SKM-1 treated with dmso at 0.1 percent for 144 hours (cell line): ENCODE data around the gene NOP9.
"Not testable (repeated sequence)": the region's sequence is repeated elsewhere in the genome, so short reads cannot be mapped to it uniquely, and the experiment has no call there.

ENCODE experiments used
- DNase-seq: peaks from one replicate; lab custom pipeline; 2025; ENCODE audit not compliant: unreplicated experiment; lab: John Stamatoyannopoulos, UW

Gene NOP9

DNA sequence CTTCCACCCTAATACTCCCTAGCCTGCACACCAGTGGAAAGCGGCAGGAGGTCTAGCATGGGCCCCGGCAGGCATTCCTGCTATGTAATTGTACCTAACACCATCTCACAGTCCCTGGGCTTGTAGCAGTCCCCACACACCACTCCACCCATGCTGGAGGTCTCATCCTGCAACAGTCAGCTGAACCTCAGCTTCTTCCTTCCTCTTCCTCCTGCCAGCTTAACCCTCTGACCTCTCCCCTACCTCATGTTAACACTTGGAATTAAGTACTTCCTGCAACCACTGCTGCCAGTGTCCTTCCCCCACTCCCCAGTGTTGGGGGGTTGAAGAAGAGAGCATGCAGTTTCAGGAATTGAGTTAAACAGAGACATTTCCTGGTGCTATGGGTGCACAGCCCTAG lies 27.7 kb downstream of the NOP9 start:
- DNase-seq, result peak; percentile 74

DNA sequence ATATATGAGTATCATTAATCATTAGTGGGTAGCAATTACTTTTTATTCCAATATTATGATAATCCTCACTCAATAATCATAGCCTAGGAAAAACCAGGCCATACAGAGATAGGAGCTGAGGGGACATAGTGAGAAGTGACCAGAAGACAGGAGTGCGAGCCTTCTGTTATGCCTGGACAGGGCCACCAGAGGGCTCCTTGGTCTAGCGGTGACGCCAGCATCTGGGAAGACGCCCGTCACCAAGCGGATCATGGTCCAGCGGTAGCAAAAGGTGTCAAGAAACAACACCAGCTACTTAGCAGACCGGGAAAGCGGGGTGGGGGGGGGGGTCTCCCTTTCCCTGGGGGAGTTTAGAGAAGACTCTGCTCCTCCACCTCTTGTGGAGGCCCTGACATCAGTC lies 28.3 kb downstream of the NOP9 start:
- DNase-seq, result not testable (repeated sequence)

DNA sequence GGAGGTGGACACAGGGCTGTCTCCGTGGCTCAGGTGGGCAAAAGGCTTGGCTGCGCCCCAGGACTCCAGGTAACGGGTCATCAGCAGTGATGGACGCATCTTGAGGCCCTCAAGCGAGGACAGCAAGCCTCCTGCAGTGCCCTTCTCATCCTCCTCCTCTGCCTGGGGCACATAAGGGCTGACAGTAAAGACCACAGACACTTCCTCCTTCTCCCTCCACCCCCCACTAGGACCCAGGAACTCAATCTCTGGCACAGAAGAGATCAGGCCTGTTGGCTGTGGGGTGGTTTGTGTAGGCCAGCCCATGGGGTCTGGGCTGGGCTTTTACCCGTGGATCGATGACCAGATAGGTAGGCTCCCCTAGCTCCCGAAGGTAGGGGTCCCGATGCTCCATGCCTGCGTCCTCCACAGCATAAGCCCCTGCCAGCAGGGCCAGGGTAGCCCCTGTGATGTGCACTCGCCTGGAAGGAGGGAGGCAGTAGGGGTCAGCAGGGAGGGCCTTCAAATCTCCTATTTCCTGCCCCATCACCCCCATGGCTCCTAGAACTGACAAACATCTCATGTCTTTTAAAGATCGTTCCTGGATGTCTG lies 29.5 kb downstream of the NOP9 start:
- DNase-seq, result peak; percentile 30

DNA sequence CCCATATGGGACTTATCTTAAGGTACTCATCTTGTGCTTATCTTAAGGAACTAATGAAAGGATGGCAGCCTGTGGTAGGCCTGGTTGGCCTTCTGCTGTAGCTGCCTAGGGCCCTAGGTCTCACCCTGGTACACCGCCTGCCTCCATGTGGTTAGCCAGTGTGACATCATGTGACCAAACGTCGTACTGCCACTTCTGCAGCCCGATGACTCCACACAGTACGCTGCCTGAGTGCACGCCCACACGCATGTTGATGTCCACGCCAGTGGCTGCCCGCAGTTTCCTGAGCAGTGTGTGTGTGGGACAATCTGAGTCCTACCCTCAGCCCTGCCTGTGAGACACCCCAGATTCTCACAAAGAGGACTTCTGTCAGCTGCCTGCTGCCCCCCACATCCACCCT lies 30.1 kb downstream of the NOP9 start:
- DNase-seq, result no peak

DNA sequence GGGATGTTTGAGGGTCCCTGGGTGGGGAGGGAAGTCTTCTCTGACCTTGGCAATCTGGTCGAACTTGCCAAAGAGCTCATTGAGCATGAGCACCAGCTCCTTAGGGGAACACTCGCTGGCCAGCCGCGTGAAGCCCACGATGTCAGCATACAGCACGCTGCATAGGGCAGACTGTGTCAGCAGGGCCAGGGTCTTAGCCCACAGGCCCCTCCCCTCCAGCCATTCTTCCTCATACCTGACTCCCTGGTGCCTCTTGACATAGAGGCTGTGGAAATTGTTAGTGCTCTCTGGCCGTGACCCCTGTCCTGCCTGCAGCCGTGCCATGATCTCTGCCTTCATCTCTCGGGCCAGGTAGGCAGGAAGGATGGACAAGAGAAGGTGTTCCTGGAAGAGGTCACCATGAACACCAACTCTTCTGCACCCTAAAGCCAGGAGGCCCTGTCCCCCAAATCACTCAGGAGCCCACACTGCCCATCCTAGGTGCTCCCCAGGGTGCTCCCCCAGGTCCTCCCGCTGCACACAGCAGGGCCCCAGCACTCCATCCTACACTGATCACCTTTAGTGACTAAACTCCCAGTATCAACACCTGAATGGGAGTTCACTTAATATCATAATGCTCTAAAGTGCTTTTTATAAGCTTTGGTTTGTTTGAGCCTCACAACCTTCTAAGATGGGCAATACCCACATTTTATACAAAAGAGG lies 31.5 kb downstream of the NOP9 start:
- DNase-seq, result no peak

DNA sequence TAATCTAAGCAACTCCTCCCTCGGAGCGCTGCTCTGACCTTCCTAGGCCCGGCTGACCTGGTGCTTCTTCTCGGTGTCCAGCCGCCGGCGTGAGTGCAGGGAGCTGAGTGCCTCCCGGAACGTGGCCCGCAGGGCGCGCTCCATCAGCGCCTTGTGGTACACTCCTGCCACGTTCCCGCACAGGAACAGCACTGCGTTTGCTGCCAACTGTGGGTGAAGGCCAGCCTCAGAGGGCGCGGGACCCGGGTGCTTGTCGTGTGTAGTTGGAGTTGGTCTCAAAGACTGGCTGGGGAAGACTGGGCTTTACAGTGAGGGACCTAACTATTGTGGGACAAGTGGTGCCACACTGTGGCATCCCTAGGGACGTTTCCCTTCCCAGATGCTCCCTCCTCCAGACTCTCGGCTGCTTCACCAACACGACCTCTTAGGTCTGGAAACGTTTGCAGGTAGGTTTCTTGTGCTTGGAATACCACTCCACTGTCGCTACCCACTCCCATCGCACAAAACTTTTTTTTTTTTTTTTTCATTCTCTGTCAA lies 32.1 kb downstream of the NOP9 start:
- DNase-seq, result no peak

DNA sequence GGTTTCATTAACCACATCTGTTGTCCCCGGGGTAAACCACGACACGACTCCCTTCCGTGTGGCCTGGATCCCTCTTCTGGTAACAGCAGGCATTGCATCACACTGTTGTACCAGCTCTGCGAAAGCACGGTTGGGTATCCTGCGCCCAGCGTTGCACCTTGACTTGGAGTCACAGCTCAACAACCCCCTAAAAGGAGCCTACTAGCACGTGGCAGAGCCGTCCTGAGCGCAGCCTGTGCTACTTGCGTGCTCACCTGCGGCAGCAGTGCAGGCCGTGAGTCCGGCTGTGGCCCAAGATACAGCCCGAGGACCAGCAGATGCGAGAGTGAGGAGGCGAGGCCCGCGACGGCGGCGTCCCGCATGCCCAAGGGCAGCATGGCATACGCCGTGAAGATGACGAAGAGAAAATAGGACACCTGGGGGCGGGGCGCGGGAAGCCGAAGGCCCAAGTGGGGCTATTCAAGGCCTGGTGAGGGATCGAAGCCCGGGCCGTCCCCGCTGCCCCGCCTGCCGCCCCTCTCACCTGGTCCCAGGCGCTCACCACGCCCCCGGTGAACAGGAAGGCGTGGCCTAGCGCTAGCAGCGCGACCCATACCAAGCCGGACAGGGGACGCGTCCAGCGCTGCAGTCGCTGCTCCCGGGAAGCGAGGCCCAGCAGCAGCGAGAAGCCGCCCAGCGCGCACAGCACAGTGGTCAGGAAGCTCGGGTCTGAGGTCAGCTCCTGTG lies 32.8 kb downstream of the NOP9 start:
- no peak for DNase-seq

DNA sequence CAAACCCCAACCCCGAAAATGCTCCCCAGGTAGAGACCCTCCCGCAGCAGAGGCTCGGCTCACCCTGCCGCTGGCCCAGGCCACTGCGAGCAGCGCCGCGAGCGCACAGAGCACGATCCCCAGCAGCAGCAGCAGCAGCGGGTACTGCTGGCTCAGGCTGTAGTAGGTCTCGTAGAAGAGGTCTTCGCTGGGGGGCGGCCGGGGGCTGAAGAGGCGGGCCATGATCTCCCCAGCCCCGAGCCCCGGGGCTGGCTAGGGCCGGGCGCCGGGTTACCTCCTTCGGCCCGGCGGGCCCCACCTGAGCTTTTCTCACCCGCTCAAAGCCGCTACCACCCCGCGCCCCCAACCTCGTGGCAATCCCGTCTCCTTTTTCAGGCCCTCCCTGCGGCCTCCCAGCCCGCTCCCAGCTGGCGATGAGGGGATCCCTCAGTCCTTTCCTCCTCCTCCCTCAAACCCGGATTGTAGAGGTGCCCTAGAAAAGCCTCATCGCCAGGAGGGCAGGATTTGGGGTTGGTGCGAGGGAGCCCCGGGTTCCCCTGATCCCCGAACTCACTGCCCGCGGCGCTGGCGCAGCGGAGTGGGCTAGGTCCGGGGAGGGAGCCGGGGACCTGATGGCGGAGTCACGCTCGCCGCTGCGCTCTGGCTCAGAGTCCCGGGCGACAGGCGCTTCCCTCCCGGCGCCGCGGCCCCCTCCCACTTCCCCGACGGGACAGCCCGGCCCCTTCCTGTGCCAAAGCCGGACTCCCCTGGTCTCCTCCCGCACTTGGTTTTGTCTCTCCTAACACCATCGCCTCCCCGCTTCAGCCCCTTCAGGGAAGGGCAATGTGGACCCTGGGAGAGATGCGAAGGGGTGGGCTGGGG lies 35.0 kb downstream of the NOP9 start, which contains the start of gene ADCY4:
Gene ADCY4, minus strand, starts transcription at position 641 of the 861 bp plus-strand sequence. Its CDS starts 419 bp downstream, at position 222.
- DNase-seq, result no peak

DNA sequence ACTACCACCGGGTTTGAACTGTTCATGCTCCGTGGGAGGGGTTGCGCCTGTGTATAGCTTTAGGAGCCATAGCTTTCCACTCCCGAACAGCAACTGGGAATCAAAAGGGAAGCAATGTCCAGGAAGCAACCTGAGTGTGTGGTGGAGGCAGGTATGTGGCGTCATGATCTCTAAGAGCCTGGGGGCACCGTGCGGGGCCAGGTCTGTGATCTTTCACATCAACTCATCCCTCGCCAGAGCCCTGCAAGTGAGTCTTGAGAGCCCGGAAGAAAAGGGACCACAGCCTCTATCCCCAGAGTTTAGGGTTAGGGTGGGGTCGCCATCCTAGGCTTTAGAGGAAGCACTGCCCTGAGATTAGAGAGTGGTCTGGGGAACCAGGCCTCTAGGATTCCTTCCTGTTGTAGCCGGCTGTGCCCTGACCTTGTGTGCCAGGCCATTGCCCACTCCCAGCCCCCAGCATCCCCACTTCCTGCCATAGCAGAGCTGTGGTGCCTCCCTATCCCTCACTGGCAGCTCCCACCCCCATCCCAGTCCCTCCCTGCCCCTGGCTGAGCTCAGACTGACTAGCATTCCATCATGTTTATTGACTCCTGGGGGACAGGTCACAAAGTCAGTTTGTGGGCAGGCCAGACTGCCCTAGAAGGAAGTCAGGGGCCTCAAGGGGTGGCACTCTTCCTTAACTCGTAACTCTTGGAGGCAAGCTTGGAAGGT lies 36.0 kb downstream of the NOP9 start:
- no peak for DNase-seq

DNA sequence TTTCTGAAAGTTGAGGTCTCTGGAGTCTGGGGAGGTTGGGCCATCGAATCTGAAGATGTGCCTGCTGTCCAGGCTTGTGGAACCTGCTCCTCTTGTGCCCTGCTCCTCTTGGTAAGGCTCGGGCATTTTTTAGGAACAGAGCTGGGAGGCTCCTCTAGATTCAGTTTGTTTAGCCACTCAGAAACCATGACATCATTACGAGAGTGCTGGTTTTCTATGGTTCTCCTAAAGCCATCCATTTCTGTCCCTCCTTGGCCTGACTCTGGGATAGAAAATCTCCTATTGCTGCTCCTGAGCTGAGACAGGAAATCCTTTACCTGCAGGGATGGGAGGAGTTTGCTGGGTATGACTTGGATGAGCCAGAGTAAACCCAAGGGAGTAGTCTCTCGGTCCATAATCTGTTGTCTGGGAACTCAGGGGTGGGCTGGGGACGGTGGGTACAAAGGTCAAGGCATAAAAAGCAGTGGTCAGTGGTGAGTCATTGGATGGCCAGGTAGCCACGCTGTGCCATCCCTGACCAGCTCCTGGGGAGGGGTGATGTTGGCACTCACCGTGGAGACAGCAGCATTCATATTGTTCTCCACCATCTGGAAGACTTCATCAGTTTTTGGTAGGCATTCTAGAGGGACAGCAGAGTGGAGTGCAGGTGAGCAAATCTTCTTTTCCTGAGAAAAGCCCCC lies 37.6 kb downstream of the NOP9 start:
- DNase-seq, result no peak

DNA sequence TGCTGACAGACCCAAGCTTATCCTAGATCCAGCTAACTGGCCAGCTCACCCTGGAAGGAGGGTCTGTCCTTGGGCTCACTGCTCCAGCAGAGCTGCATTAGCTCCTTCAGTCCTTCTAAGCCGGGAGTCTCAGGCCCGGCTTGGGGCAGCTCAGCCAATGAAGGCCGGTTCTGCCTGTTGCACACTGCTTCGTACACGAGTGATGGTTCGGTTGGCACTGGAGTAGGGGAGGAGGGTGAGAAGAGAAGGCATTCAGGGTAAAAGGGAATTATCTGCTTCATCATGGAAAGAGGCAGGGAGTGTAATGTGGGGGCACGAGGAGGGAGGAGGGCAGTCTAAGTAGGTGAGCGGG lies 38.1 kb downstream of the NOP9 start:
- no peak for DNase-seq

DNA sequence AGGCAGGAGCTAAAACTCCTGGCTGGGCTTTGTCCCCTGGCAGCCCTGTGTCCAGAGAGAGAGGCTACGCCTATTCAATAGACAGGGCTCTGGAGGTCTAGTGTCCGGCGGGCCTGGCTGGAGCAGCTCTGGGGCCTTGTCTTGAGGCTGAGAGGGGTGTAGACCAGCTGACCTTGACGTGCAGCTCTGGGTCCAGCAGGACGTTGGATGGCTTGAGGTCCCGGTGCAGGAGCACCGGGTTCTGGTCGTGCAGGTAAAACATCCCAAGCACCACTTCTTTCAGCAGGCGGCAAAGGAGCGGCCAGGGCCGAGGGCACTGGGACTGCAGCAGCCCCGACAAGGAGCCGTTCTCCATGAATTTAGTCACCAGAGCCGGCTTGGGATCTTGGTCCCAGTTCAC lies 39.2 kb downstream of the NOP9 start:
- no peak for DNase-seq

DNA sequence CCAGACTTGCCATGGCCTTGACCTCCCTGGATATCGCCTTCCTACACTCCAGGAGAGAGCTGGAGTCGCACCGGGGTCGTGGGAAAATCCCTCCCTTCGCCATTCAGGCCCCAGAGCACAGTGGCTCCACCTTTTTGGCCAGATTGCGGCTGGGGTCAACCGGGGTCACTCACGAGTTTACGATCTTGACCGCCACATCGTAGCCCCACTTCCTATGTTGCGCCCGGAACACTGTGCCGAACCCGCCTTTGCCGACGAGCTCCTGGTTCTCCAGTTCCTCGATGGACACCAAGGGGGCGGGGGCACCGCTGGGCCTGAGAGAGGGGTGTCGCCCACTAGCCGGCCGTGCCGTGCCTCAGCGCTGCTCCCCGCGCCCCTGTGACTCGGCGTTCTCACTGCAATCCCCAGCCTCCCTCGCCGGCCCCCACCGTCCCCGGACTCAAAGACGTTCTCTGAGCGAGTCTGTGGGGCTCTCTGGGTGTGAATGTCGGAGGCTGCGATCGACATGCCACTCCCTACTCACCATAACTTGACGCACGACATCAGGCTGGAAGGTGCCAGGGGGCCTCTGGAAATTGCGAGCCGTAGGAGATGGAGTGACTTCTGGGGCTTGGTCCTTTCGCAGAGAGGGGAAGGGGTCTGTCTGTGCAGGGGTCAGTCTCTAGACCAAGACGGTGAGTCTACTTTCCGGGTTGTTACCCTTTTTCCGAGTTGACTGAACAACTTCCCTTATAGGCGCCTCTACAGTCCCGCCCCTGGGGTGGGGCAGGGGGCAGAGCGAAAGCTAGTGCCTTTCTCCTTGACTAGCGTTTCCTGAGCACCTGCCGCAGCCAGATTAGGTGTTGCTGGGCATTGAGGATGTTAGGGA lies 39.9 kb downstream of the NOP9 start, which contains the start of gene RIPK3:
Gene RIPK3, minus strand, starts transcription at position 708 of the 868 bp plus-strand sequence. Its CDS starts 165 bp downstream, at position 543.
- DNase-seq, result no peak

DNA sequence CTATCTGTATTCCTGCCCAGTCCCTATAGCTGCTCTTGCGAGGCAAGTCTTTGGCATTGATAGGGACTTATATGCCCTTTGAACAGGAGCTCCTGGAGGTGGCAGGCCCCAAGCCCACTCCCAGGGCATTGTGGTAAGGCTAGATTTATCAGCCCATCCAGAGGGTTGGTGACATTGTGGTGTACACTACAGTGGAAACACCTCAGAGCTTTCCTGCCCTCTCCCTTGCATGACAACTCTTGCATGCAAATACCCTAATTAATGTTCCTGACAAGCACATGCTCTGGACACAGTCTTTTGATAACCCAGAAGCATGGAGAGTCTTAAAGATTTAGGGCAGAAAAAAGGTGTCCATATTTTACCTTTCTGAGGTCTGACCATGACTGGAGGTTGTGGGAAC lies 41.0 kb downstream of the NOP9 start:
- DNase-seq, result no peak

DNA sequence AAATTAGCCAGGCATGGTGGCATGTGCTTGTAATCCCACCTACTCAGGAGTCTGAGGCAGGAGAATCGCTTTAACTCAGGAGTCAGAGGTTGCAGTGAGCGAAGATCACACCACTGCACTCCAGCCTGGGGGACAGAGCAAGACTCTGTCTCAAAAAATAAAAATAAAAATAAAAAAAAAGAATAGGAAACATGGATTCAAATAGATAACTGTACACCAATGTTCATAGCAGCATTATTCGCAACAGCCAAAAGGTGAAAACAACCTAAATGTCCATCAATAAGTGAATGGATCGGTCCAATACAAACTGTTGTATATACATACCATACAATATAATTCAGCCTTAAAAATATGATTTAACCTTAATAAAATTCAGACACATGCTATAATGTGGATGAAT lies 43.2 kb downstream of the NOP9 start:
- no peak for DNase-seq

DNA sequence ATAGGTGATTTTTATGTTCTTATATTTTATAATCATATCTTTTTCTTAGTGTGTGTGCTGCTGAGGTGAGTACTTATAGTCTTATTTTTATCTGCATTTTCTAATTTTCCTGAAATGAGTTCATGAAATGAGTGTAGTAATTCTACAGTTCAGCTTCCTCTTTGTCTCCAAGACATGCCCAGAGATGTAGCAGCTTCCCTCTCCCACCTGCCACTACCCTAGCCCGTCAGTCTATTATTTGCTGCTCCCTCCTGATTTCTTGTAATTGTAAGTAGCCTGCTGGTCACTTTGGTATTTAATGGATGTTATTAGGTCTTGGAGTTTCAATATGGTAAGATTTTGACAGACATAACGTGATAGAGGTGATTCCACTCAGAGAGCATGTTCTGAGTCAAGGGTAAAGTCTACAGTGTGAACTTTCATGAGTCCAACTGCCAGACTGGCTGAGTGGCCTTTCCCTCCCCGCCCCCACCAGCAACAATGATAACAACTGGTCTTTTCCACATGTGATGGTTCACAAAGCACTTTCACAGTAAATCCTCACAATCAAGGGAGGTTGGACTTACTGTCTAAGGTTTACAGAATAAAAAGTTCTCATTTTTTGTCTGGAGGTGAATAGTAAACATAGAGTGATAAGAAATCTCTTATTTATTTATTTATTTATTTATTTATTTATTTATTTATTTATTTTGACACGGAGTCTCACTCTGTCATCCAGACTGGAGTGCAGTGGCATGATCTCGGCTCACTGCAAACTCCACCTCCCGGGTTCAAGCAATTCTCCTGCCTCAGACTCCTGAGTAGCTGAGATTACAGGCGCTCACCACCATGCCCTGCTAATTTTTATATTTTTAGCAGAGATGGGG lies 44.4 kb downstream of the NOP9 start:
- no peak for DNase-seq

DNA sequence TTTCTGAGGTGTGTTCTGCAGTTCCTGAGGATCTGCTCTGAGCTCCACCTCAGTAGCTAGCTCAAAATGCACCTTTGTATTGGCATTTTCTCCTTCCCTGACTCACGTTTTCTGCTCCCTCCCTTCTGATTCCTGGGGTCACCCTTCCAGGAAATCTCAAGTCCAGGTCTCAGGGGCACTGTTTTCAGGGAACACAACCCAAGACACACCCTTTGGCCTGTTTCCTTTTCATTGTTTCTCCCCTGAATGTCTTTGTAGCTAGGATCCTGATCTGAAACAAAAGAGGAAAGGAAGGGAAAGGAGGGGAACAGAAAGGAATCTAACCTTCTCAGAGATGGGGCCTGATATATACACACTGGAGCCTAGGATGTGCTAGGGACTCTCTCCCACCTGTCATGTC lies 47.5 kb downstream of the NOP9 start:
- DNase-seq, result no peak

DNA sequence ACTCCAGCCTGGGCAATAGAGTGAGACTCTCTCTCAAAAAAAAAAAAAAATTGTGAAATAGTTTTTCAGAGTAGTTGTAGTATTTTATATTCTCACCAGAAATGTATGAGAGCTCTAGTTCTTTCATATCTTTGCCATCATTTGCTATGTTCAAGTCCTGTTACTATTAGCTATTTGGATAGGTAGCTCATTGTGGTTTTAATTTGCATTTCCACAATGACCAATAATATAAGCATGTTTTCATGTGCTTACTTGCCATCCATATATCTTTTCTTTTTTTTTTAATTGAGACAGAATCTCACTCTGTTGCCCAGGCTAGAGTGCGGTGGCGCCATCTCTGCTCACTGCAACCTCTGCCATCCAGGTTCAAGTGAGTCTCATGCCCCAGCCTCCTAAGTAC lies 48.5 kb downstream of the NOP9 start:
- DNase-seq, result no peak
